MM.1S (cell line): ENCODE measurements around the gene CRISP2.

ENCODE experiments used
- DNase-seq: peaks from one replicate; pipeline ENCODE4 v3.0.0-alpha.2; 2015
- H2AFZ ChIP-seq: fragments of 300-600 bp; sonication (generic); 2 replicates; pipeline ENCODE4 v1.6.0; 2016; ENCODE audit warnings: antibody characterized with exemption, low read length
- H3F3A ChIP-seq: fragments of 300-600 bp; sonication (generic); 2 replicates; pipeline ENCODE4 v1.6.1; 2016; ENCODE audit warnings: mild to moderate bottlenecking, antibody characterized with exemption, low read length, moderate library complexity, mixed read lengths; ENCODE audit not compliant: insufficient read depth
- H3K27ac ChIP-seq: fragments of 300-600 bp; sonication (generic); 2 replicates; pipeline ENCODE4 v1.5.1; 2016; ENCODE audit warnings: mild to moderate bottlenecking, low read length
- H3K27me3 ChIP-seq: fragments of 300-600 bp; sonication (generic); replicated peaks from 2 replicates; pipeline ENCODE4 v1.6.0; 2016; ENCODE audit warnings: low read length; ENCODE audit not compliant: insufficient read depth
- H3K36me3 ChIP-seq: fragments of 300-600 bp; sonication (generic); replicated peaks from 2 replicates; pipeline ENCODE4 v1.6.1; 2016; ENCODE audit warnings: mild to moderate bottlenecking, low read length, mixed read lengths; ENCODE audit not compliant: insufficient read depth
- H3K4me1 ChIP-seq: fragments of 300-600 bp; sonication (generic); 2 replicates; pipeline ENCODE4 v1.6.1; 2016; ENCODE audit warnings: low read length, mixed read lengths
- H3K4me2 ChIP-seq: fragments of 300-600 bp; sonication (generic); 2 replicates; pipeline ENCODE4 v1.6.0; 2016; ENCODE audit warnings: low read depth, low read length
- H3K4me3 ChIP-seq: fragments of 300-600 bp; sonication (generic); 2 replicates; pipeline ENCODE4 v1.5.1; 2016; ENCODE audit warnings: low read length, mixed read lengths
- H3K79me2 ChIP-seq: fragments of 300-600 bp; sonication (generic); 2 replicates; pipeline ENCODE4 v1.6.1; 2016; ENCODE audit warnings: mixed run types, low read length, mixed read lengths
- H3K9ac ChIP-seq: fragments of 300-600 bp; sonication (generic); 2 replicates; pipeline ENCODE4 v1.6.1; 2016; ENCODE audit warnings: low read length, mixed read lengths
- H3K9me2 ChIP-seq: fragments of 300-600 bp; sonication (generic); replicated peaks from 2 replicates; pipeline ENCODE4 v1.6.1; 2016; ENCODE audit warnings: mild to moderate bottlenecking, low read length, mixed read lengths; ENCODE audit not compliant: insufficient read depth
- H3K9me3 ChIP-seq: fragments of 300-600 bp; sonication (generic); replicated peaks from 2 replicates; pipeline ENCODE4 v1.6.1; 2016; ENCODE audit warnings: mild to moderate bottlenecking, low read length, mixed read lengths; ENCODE audit not compliant: insufficient read depth
- H4K20me1 ChIP-seq: fragments of 300-600 bp; sonication (generic); 2 replicates; pipeline ENCODE4 v1.6.1; 2016; ENCODE audit warnings: mild to moderate bottlenecking, low read length, moderate library complexity, mixed read lengths; ENCODE audit not compliant: insufficient read depth
- CTCF ChIP-seq: fragments of 300-600 bp; sonication (generic); IDR thresholded peaks from 2 replicates; pipeline ENCODE4 v1.5.1; 2016; ENCODE audit warnings: antibody characterized with exemption, low read length, mixed read lengths
- EZH2 ChIP-seq: fragments of 300-600 bp; sonication (generic); optimal IDR thresholded peaks from 2 replicates; pipeline ENCODE3; 2017; ENCODE audit warnings: low read depth, mild to moderate bottlenecking, antibody characterized with exemption, low read length, mixed read lengths
- EZH2phosphoT487 ChIP-seq: fragments of 300-600 bp; sonication (generic); IDR thresholded peaks from 2 replicates; pipeline ENCODE4 v1.6.1; 2018; ENCODE audit warnings: antibody characterized with exemption, low read length

The CRISP2 gene

GRCh38 chr6:49676671-49677281 is 36.6 kb downstream of the CRISP2 start:
- H3F3A ChIP-seq: no peaks in the 10 kb centered on the region
- no peaks in the 10 kb centered on the region for H3K9me3 ChIP-seq
- H3K27me3 ChIP-seq: no peaks in the 10 kb centered on the region
- H3K79me2 ChIP-seq: no peaks in the 10 kb centered on the region
- no peak overlapping the region for H3K9ac ChIP-seq
- H4K20me1 ChIP-seq: no peaks in the 10 kb centered on the region
- no peaks in the 10 kb centered on the region for H3K4me1 ChIP-seq
- H2AFZ ChIP-seq: no peak overlapping the region
- no peak for TF ChIP-seq EZH2phosphoT487
- no peak for TF ChIP-seq CTCF
- no peak for TF ChIP-seq EZH2
- H3K4me2 ChIP-seq: no peak overlapping the region
- no peaks in the 10 kb centered on the region for H3K36me3 ChIP-seq
- DNase-seq: no peak
- H3K27ac ChIP-seq: no peak overlapping the region
- H3K4me3 ChIP-seq: no peak overlapping the region
- H3K9me2 ChIP-seq: no peaks in the 10 kb centered on the region

- no peaks in the 10 kb centered on the region for H3K9me2 ChIP-seq
Observed at GRCh38 chr6:49675816-49676215, 37.5 kb downstream of the CRISP2 start.

GRCh38 chr6:49668083-49668511 is 45.2 kb downstream of the CRISP2 start:
- Histone ChIP-seq H3K36me3 (no peaks in the 10 kb centered on the region), H3K4me2 (no peak overlapping the region), H3K9ac (no peak overlapping the region), H3K79me2 (no peaks in the 10 kb centered on the region), H4K20me1 (no peaks in the 10 kb centered on the region), H3K27me3 (no peaks in the 10 kb centered on the region), H3K4me1 (no peaks in the 10 kb centered on the region), H3K27ac (no peak overlapping the region), H3K9me3 (no peaks in the 10 kb centered on the region), H3K9me2 (no peaks in the 10 kb centered on the region), H3K4me3 (no peak overlapping the region), H3F3A (no peaks in the 10 kb centered on the region), H2AFZ (no peak overlapping the region)
- no peak for TF ChIP-seq CTCF
- no peak for TF ChIP-seq EZH2
- no peak for TF ChIP-seq EZH2phosphoT487
- DNase-seq: no peak

More at GRCh38 chr6:49675816-49676215, 37.5 kb downstream of the CRISP2 start:
- H3K4me3 ChIP-seq: no peak overlapping the region
- H3K36me3 ChIP-seq: no peaks in the 10 kb centered on the region
- no peaks in the 10 kb centered on the region for H3F3A ChIP-seq
- H3K4me1 ChIP-seq: no peaks in the 10 kb centered on the region
- no peak overlapping the region for H3K9ac ChIP-seq
- DNase-seq: no peak
- no peaks in the 10 kb centered on the region for H4K20me1 ChIP-seq
- H2AFZ ChIP-seq: no peak overlapping the region
- no peaks in the 10 kb centered on the region for H3K27me3 ChIP-seq
- no peak for TF ChIP-seq EZH2
- no peak for TF ChIP-seq EZH2phosphoT487
- no peak for TF ChIP-seq CTCF
- no peaks in the 10 kb centered on the region for H3K9me3 ChIP-seq
- H3K79me2 ChIP-seq: no peaks in the 10 kb centered on the region
- H3K4me2 ChIP-seq: no peak overlapping the region
- H3K27ac ChIP-seq: no peak overlapping the region
